CD4-positive, alpha-beta T cell treated with Interleukin-15 for 1 hour (primary cell): ENCODE results near the gene SYNGR1.
"Not testable (repeated sequence)": the region's sequence is repeated elsewhere in the genome, so short reads cannot be mapped to it uniquely, and the experiment has no call there.

ENCODE experiments used
- DNase-seq: peaks from one replicate; pipeline ENCODE4 v3.0.0-alpha.2; 2020

Gene SYNGR1

DNA sequence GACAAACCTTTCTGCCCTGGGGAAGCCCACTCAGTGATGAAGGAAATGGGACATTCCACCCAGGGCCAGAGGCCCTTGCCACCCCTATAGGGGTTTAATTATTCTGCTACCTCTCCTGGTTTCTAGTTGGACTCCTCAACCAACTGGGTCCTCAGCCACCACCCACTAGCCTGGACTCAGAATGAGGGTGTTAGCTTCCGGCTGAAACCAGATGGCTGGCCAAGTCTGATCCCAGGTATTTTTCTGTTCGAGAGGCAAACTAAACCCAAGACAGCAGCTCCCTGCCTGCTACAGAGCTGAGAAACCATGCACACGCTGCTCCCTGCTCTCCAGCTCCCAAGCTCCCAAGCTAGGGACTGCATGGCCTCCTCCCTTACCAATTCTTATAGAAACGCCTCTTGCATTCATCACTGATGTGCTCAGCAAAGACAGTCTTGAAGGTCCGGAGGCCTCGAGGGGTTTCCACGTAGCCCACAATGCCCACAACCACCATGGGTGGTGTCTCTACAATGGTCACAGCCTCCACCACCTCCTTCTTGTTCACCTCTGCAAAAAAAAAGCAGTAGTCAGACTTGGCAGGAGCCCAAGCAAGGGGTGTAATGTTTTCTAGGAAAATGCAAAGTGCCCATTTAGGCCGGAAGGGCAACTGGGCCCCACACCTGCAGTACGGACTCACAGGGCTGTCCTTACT lies 32.6 kb upstream of the SYNGR1 start:
- DNase-seq = peak; percentile 55

DNA sequence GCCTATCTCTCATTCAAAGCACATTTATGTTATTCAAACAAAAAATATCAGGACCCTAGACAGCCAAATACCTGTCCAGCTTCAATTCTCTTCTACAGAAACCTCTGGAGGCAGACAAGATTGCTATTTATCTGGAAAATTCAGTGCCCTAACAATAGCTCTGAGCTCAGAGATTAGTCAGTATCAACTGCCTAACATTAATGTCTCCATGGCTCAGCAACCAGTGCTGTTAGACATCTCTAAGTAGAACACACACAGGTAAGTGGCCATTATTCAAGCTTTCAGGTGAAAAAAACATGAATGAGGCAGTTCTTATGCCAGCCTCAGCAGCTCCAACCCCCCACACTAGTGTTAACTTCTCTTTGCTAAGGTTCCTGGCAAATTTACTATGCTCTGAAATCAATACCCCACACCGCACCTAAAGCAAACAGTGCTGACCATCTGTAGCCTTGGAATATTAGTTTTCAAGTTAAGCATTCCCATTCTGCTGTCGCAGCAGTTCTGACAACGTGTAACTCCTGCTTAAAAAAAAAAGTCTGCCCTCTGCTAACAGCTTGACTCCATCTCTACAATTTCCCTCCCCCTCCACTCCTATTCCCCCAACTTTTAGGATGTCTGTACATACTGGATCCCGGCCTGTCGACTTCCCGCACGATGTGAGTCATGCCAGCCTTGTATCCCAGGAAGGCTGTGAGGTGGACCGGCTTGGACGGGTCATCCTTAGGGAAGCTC lies 31.9 kb upstream of the SYNGR1 start:
- no peak for DNase-seq

- peak; percentile 42 for DNase-seq
These were observed 31.1 kb upstream of the SYNGR1 start for GRCh38 chr22:39318507-39319283.

GRCh38 chr22:39319284-39320022 lies 30.3 kb upstream of the SYNGR1 start, which contains the start of gene RPL3:
RPL3 (minus strand) TSS chr22:39319623; CDS start chr22:39319597, 26 bp downstream.
- peak; percentile 98 for DNase-seq

DNA sequence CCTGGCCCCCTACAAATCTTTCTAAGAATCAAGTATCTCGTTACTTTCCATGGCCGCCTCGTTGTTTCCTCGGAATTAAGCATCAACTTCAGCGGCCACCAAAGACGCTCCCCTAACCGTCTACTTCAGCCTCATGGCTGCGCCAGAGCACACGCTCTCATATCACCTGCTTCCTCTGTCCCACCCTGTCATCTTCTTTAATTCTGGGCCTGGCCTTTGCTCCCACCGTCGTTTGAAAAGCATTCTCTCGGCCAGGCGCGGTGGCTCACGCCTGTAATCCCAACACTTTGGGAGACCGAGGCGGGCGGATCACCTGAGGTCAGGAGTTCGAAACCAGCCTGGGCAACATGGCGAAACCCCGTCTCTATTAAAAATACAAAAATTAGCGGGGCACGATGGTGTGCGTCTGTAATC lies 29.2 kb upstream of the SYNGR1 start:
- not testable (repeated sequence) for DNase-seq

DNA sequence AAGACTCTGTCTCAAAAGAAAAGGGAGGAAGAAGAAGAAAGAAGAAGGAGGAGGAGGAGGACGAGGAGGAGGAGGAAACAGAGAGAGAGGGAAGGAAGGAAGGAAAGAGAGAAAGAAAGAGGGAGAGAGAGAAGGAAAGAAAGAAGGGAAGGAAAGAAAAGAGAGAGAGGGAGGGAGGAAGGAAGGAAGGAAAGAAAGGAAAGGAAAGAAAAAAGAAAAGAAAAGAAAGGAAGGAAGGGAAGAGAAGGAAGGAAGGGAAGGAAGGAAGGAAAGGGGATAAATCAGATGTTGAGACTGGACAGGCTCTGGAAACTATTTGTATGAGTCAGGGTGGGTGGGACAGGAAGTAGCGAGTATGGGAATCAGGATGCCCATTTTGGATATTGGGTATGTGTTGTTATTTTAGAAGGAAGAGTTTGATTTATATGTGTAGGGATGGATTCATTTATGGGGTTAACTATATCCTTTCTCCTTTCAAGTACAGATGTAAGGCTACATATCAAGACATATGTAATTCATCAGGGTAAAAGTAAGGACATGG lies 24.3 kb upstream of the SYNGR1 start:
- no peak for DNase-seq

DNA sequence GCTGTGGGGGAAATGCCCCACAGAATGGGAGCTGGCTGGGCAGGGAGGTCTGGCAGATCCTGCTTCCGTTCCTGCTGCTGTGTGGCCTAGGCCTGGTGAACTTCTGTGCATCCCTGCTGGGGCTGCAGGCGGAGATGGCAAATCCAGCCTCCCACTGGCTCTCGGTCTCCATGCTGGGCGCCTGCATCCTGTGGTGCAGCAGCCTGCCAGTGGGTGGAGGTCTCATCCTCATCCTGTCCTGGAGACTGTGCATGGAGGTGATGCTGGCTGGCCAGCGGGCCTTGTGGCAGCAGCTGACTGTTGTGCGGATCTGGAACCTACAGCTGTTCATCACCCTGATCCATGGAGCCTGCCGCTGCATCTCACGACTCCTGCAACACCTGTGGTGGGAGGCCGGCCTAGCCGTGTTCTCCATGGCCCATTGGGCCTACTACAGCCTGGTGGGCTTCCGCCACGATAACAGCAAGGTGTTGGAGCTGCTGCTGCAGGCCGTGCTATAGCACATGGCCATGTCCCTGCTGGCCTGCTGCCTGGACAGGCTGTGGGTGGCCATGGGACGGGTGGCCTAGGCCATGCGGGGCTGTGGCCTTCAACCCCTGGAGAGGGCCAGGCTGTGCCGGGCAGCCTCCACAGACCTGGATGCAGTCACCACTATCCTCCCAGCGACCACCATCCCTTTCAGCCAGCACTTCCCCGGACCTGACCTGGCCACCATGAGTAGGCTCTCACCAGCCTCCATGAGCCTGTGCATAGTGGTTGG lies 21.6 kb upstream of the SYNGR1 start:
- no peak for DNase-seq

DNA sequence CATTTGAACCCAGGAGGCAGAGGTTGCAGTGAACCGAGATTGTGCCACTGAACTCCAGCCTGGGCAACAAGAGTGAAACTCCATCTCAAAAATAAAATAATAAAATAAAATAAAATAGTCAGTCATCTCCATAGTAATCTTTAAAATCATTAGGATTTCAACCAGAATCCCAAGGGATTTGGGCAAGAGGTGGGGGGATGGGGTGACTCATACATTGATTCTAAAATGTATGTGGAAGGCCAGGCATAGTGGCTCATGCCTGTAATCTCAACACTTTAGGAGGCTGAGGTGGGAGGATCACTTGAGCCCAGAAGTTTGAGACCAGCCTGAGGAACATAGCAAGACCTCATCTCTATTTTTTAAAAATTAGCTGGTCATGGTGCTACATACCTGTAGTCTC lies 19.2 kb upstream of the SYNGR1 start:
- DNase-seq = not testable (repeated sequence)

GRCh38 chr22:39332441-39333064 lies 17.2 kb upstream of the SYNGR1 start:
- DNase-seq = no peak

GRCh38 chr22:39336411-39336810 lies 13.4 kb upstream of the SYNGR1 start:
- no peak for DNase-seq

DNA sequence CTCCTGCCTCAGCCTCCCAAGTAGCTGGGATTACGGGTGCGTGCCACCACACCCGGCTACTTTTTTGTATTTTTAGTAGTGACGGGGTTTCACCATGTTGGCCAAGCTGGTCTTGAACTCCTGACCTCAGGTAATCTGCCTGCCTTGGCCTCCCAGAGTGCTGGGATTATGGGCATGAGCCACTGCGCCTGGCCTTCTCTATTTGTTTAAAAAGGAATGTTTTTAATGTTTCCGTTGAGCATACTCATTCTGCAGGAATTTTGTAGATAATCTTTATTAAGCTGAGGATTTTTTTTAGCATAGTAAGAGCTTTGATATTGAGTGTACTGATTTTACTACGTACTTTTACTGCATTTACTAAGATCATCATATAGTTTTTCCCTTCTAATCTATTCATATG lies 10.0 kb upstream of the SYNGR1 start:
- DNase-seq = not testable (repeated sequence)

DNA sequence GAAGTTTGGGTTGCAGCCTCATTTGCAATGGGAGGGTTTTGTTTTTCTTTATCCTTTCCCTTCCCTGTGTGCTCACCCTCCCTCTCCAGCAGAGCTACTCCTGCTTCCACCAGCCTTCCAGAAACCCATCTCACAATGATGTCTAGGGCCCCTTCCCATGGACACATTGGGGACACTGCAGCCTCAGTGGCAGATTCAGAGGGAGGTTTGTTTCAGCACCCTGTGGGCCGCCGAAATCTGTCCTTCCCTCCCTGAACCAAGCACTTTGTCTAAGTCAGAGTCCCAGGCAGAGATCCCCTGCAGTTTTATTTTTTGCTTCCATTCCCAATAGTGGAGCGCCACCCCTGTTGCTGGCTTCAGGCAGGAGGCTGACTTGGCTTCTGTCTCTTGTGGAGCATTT lies 8.6 kb upstream of the SYNGR1 start:
- no peak for DNase-seq

GRCh38 chr22:39343259-39344045 lies 6.3 kb upstream of the SYNGR1 start:
- DNase-seq = peak; percentile 61

DNA sequence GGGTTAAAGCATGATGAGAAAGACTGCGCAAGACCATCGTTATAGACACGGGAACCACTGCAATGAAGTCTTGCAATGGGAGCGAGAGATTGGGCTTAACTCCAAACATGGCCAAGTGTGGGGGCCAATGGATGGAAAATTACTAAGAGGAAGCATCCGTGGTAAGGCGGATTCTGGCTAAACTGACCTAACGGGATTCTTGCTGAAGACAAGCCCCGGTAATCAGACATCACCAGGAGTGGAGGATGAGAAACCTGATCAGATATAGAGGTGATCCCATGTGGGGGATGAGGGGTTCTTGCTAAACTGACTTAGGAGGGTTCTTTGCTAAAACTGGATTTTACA lies 5.8 kb upstream of the SYNGR1 start:
- DNase-seq = no peak

- DNase-seq = no peak
These were observed 4.6 kb upstream of the SYNGR1 start for GRCh38 chr22:39345231-39345630.

DNA sequence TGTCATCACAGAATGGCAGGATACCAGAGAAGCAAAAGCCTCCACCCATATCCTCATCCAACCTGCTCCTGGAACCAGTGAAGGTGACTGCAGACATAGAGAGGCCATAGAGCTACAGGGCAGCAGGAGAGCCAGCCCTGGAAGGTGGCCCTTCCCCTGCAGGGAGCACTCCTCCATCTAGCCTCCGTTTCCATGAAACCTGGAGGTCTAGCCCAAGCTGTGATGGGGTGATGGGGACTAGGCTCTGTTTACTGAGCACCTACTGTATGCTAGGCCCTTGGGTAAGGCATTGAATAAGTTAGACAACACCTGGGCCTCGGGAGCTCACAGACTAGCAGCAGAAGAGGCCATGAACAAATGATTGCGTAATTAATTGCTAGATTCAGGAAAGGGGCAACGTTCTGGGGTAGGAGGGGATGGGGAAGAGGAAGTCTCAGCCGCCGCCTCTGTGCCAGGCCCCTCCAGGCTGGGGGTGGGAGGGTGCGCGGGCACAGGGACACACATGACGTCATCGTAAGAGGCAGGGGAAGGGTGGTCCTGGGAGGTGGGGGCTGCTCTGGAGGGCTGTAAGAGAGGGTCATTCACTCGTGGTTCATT lies 784 bp upstream of the SYNGR1 start:
- DNase-seq = peak; percentile 49

DNA sequence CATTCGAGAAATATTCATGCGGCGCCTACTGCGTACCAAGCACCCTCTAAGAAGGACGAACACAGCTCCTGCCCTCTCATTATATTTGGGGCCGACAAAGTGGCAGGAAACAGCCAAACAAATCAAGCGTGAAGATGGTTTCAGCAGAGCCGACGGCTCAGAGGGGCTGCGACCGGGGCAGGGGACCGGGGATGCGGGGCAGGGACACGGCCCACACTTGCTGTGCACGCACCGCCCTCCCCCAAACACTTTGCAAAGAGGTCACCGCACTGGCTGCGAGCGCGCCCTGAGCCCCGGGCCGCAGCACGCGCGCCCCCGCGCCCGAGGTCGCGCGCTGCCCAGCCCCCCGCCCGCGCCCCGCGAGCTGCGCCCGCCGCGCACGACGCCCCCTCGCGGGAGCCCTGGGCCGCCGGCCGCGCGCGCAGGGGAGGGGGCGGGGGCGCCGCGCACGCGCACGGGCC lies 255 bp upstream of the SYNGR1 start:
- peak; percentile 41 for DNase-seq

- DNase-seq = no peak
These were observed 1.2 kb downstream of the SYNGR1 start for GRCh38 chr22:39350757-39351688.

DNA sequence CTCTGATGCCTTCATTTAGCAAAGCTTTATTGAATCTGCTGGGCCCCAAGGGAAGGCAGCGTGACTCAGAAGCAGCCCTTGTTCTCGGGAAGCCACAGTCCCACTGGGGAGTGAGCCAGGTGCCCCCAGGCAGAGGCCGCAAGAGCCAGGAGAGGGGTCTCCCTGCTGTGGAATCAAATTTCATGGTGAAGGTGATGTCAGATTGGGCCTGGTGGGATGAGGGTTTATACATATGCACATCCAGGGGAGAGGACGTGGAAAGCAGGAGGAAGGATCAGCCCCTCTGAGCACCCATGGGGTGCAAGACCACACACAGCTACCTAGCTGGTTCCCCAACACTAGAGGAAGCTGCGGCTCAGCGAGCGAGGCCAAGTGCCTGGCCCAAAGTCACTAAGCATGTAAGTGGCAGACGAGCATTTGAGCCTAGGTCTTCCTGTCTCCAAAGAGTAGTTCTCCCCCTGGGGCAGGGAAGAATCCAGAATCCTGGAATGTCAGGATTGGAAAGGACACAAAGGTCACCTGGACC lies 2.0 kb downstream of the SYNGR1 start:
- DNase-seq = peak; percentile 46
